Thyroid gland (tissue), 4 donors: ENCODE measurements around the gene NFIA.

Experiments
- POLR2A ChIP-seq, 2 donors: fragments of 450-650 bp; IDR thresholded peaks; one replicate each; pipeline ENCODE4 v1.6.1; 2017; ENCODE audit warnings: antibody characterized with exemption in 2 of 2, mild to moderate bottlenecking in 2 of 2, moderate library complexity in 1 of 2
- TF ChIP-seq, protein P1 (sequence below), 6 experiments: fragments of 200-600 bp in 3 of 6; fragments of 450-650 bp in 3 of 6; sonication (generic) in 3 of 6; IDR thresholded peaks; one replicate each; pipeline ENCODE4 v1.5.1; 2016 to 2019; ENCODE audit warnings: antibody characterized with exemption in 6 of 6, mild to moderate bottlenecking in 2 of 6, inconsistent platforms in 1 of 6, moderate library complexity in 1 of 6

- no peak for TF ChIP-seq POLR2A (IDR thresholded peaks at IDR 0.05)
- TF ChIP-seq, protein P1, sequence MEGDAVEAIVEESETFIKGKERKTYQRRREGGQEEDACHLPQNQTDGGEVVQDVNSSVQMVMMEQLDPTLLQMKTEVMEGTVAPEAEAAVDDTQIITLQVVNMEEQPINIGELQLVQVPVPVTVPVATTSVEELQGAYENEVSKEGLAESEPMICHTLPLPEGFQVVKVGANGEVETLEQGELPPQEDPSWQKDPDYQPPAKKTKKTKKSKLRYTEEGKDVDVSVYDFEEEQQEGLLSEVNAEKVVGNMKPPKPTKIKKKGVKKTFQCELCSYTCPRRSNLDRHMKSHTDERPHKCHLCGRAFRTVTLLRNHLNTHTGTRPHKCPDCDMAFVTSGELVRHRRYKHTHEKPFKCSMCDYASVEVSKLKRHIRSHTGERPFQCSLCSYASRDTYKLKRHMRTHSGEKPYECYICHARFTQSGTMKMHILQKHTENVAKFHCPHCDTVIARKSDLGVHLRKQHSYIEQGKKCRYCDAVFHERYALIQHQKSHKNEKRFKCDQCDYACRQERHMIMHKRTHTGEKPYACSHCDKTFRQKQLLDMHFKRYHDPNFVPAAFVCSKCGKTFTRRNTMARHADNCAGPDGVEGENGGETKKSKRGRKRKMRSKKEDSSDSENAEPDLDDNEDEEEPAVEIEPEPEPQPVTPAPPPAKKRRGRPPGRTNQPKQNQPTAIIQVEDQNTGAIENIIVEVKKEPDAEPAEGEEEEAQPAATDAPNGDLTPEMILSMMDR (IDR thresholded peaks at IDR 0.05): no peak
Observed at GRCh38 chr1:61090546-61091202, 8.3 kb downstream of the NFIA start.
